BE2C (cell line): ENCODE data around the gene SH3TC1.

Source experiments
- DNase-seq: peaks from one replicate; pipeline ENCODE4 v3.0.0-alpha.2; 2020
- H3K27me3 ChIP-seq: fragments of 250-450 bp; sonication (Bioruptor Pico); 2 replicates; pipeline ENCODE4 v1.5.1; 2020; ENCODE audit warnings: mild to moderate bottlenecking
- H3K36me3 ChIP-seq: fragments of 250-450 bp; sonication (Bioruptor Pico); 2 replicates; pipeline ENCODE4 v1.5.1; 2020; ENCODE audit warnings: mild to moderate bottlenecking
- H3K4me1 ChIP-seq: fragments of 250-450 bp; sonication (Bioruptor Pico); 2 replicates; pipeline ENCODE4 v1.5.1; 2020
- H3K4me3 ChIP-seq: 2 replicates; pipeline ENCODE4 v1.5.1; 2011; ENCODE audit warnings: low read depth, low read length
- H3K9me3 ChIP-seq: fragments of 250-450 bp; sonication (Bioruptor Pico); 2 replicates; pipeline ENCODE4 v1.5.1; 2020
- CTCF ChIP-seq: IDR thresholded peaks from 2 replicates; pipeline ENCODE4 v1.5.1; 2012; ENCODE audit warnings: mild to moderate bottlenecking, low read depth, low read length

Gene SH3TC1

DNA sequence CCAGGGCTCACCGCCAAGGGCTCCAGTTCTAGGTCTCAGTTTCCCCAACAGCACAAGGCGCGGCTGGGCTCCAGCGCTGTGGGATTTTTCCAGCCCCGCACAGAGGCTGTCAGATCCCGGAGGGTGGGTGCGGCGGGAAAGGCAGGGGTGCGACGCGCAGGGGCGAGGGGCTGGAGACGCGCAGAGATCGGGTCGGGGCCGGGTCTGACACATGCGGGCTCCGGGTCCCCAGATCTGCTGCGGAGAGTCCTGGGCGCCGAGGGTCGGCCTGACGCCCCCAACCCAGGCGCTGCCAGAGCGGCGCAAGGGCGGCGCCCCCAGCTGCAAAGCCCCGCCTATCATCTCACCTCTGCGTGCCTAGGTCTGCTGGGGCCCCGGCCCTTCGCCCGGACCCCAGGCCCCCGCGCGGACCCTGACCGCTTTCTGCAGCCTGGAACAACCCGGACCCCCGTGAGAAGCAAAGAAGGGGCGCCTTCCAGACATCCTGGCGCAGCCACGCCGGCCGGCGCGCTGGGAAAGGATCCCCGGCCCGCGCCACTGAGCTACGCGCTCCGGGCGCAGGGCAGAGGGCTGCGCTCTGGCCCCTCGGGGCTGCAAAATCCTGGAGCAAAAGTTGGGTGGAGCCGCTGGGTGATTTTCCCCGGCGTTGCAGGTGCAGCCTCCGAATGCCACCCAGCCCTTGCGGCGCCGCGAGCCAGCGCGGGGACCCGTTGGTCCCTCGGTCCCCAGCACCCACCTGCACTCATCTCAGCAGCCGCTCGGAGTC lies 41.0 kb upstream of the SH3TC1 start:
- Histone ChIP-seq H3K4me1 (no peaks in the 10 kb centered on the region), H3K4me3 (peak overlapping the region; percentile 67), H3K9me3 (no peaks in the 10 kb centered on the region), H3K27me3 (peaks cover 11% of the 10 kb centered on the region), H3K36me3 (no peaks in the 10 kb centered on the region)
- no peak for DNase-seq
- TF ChIP-seq CTCF = no peak

DNA sequence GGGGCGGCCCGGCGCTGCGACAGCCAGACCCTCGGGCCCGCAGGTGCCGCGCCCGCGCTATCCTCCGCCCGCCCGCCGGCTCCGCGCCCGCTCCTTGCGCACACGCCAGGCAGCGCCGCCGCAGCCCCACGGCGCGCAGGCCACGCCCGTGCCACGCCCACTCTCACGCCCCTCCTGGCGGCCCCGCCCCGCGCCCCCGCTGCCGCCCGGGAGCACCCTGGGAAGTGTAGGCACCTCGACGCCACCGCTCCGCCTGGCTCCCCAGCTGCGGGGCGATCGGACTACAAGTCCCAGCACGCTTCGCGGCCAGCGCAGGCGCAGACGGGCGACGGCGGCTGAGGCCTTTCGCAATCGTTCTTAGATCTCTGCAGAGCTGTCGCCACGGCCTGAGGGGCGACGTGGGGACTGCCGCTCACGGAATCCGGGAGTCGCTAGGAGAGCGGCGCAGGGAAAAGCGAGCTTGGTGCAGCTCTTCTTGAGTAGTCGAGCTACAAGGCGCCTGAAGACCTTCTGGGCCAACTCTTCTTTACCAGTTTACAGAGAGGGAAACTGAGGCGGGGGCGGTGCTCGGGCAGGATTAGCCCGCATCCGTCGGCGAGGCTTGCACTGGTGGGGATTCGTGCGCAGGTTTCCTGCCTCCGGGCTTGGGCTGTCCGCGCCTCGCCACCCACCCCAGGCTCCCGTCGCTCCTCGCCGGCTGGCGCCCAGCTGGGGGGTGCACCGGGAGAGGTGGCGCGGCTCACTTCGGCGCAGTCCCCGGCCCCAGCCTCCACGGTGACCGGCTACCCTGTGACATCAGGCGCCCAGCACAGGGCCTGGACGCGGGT lies 40.2 kb upstream of the SH3TC1 start, which contains the start of gene ABLIM2:
TSS of gene ABLIM2 (minus strand) at position 104 of the 827 bp plus-strand sequence. CDS start 124 bp downstream, outside the sequence.
- peak within 1 kb of the TSS; percentile 73 for H3K4me3 ChIP-seq
- no peaks in the 10 kb centered on the region for H3K9me3 ChIP-seq
- H3K27me3 ChIP-seq = peaks cover 11% of the 10 kb centered on the region
- peak; percentile 99 for DNase-seq
- TF ChIP-seq CTCF = no peak
- no peaks in the 10 kb centered on the region for H3K4me1 ChIP-seq
- H3K36me3 ChIP-seq = no peaks in the 10 kb centered on the region

DNA sequence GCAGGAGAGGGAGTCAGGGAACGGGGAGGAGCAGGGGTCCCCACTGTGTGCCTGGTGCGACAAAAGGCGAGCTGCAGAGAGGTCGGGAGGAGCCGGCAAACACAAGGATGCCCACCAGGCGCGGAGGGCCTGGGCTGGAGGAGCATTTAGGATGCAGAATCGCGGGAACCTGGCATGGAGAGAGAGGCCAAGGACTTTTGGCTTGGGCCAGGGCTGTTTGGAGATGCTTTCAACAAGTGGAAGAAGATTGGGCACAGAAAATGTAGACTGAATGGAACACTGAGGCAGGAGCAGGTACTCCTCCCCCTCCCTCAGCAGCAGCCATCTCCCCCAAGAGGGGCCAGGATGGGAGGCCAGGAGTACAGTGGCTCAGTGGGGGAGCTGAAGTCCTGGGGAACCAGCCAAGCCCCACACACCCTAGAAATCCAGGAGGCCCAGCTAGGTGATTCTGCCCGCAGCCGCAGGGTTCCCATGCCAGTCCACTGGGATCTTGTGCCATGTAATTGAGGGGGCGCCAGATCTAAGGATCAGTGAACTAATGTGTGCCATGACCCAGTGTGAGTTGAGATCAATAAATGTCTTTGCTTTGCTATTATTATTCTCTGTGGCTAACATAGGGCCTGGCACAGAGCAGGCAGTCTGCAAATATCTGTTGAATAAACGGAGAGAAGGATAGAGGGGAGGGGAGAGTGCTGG lies 39.4 kb upstream of the SH3TC1 start:
- no peaks in the 10 kb centered on the region for H3K36me3 ChIP-seq
- no peaks in the 10 kb centered on the region for H3K4me1 ChIP-seq
- TF ChIP-seq CTCF = no peak
- H3K27me3 ChIP-seq = peaks cover 11% of the 10 kb centered on the region
- no peak for DNase-seq
- H3K4me3 ChIP-seq = peak overlapping the region; percentile 73
- H3K9me3 ChIP-seq = no peaks in the 10 kb centered on the region

DNA sequence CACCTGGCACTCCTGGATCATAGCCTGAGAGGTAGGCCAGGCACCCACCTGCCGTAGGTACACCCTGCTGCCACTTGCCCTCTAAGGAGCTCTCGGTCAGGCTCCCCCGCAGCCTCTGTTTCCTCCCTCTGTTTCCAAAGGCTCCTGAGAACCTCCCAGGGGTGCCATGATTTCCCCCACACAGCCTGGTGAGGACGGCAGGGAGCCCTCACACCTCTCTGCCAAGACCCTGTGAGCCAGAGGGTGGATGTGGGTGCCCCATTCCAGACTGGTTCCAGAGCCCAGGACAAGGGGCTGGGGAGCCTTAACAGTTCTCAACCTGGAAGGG lies 38.9 kb upstream of the SH3TC1 start:
- no peak for DNase-seq
- Histone ChIP-seq H3K4me1 (no peaks in the 10 kb centered on the region), H3K9me3 (no peaks in the 10 kb centered on the region), H3K36me3 (no peaks in the 10 kb centered on the region), H3K4me3 (no peak overlapping the region), H3K27me3 (peaks cover 11% of the 10 kb centered on the region)
- TF ChIP-seq CTCF = no peak

DNA sequence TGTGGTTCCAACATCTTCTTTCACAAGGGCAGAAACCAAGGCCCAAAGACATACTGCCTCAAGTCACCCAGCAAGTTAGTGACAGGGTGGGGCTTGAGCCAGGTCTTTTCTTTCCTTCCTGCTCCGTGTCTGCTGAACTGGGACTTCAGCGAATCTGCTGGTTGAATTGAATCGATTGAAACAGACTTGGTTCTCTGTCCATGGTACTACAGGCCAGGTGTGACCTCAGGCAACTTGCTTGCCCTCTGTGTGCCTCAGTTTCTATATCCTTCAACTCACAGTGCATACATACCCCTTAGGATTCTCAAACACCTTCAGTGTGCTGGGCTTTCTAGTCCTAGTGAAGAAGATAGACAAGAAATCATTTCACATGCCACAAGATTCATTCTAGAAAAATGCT lies 38.5 kb upstream of the SH3TC1 start:
- Histone ChIP-seq H3K9me3 (no peaks in the 10 kb centered on the region), H3K4me3 (no peak overlapping the region), H3K36me3 (no peaks in the 10 kb centered on the region), H3K27me3 (peaks cover 11% of the 10 kb centered on the region), H3K4me1 (no peaks in the 10 kb centered on the region)
- no peak for TF ChIP-seq CTCF
- no peak for DNase-seq

DNA sequence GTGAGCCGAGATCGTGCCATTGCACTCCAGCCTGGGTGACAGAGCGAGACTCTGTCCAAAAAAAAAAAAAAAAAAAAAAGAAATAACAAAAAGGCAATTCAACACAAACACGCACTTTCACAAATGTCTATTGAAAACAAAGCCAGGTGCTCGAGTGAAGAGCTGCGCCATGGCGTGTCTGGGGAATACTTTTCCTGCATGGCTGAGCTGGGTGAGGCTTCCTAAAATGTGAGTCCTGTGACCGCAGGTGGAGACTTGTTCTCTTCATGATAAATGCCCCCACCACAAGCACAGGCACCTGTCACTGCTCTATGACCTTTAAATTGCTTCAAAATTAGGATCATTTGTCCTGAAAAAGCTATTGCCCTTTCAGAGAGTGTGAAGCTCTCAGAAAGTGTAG lies 36.5 kb upstream of the SH3TC1 start:
- H3K9me3 ChIP-seq = no peaks in the 10 kb centered on the region
- H3K4me3 ChIP-seq = no peak overlapping the region
- H3K4me1 ChIP-seq = no peaks in the 10 kb centered on the region
- H3K27me3 ChIP-seq = peaks cover 9% of the 10 kb centered on the region
- no peaks in the 10 kb centered on the region for H3K36me3 ChIP-seq
- no peak for DNase-seq
- TF ChIP-seq CTCF = no peak
